Neural progenitor cell (in vitro differentiated cells): ENCODE measurements around the gene SENP1. TPM values are rescaled to one million over a fixed set of nuclear protein-coding genes. Genes with fewer than 3 reads are reported as not detected.
"Not testable (repeated sequence)": the region's sequence is repeated elsewhere in the genome, so short reads cannot be mapped to it uniquely, and the experiment has no call there.

Experiments
- DNase-seq: peaks from one replicate; pipeline ENCODE4 v3.0.0-alpha.2; 2016; ENCODE audit warnings: low spot score
- H2AFZ ChIP-seq: fragments of 200-600 bp; sonication (generic); replicated peaks from 2 replicates; pipeline ENCODE4 v1.6.1; 2016; ENCODE audit warnings: antibody characterized with exemption
- H3F3A ChIP-seq: fragments of 200-600 bp; sonication (generic); 2 replicates; pipeline ENCODE4 v1.6.1; 2016; ENCODE audit warnings: antibody characterized with exemption, low read depth
- H3K27ac ChIP-seq: fragments of 200-600 bp; sonication (generic); 2 replicates; pipeline ENCODE4 v1.5.1; 2016; ENCODE audit warnings: mild to moderate bottlenecking
- H3K27me3 ChIP-seq: fragments of 200-600 bp; sonication (generic); 2 replicates; pipeline ENCODE4 v1.6.1; 2016; ENCODE audit warnings: mild to moderate bottlenecking, moderate library complexity
- H3K36me3 ChIP-seq: fragments of 200-600 bp; sonication (generic); 2 replicates; pipeline ENCODE4 v1.5.1; 2016
- H3K4me1 ChIP-seq: fragments of 200-600 bp; sonication (generic); 2 replicates; pipeline ENCODE4 v1.6.1; 2016; ENCODE audit warnings: mixed run types
- H3K4me2 ChIP-seq: fragments of 200-600 bp; sonication (generic); 2 replicates; pipeline ENCODE4 v1.6.1; 2016
- H3K4me3 ChIP-seq: fragments of 200-600 bp; sonication (generic); 2 replicates; pipeline ENCODE4 v1.5.1; 2016
- H3K79me2 ChIP-seq: fragments of 200-600 bp; sonication (generic); 2 replicates; pipeline ENCODE4 v1.6.1; 2016; ENCODE audit warnings: low read depth
- H3K9ac ChIP-seq: fragments of 200-600 bp; sonication (generic); 2 replicates; pipeline ENCODE4 v1.6.1; 2016
- H3K9me3 ChIP-seq: fragments of 200-600 bp; sonication (generic); 2 replicates; pipeline ENCODE4 v1.5.1; 2016; ENCODE audit warnings: low read depth
- H4K20me1 ChIP-seq: fragments of 200-600 bp; sonication (generic); 2 replicates; pipeline ENCODE4 v1.6.1; 2016; ENCODE audit warnings: low read depth
- H3K27ac Mint-ChIP-seq: 3 replicates; pipeline ENCODE4 v1.8.0; 2021; ENCODE audit warnings: mixed read lengths
- H3K27me3 Mint-ChIP-seq: 2 replicates; pipeline ENCODE4 v1.8.0; 2022; ENCODE audit warnings: low read depth, mild to moderate bottlenecking, inconsistent platforms, moderate library complexity, mixed read lengths; ENCODE audit not compliant: insufficient read depth
- H3K36me3 Mint-ChIP-seq: 3 replicates; pipeline ENCODE4 v1.8.0; 2021; ENCODE audit warnings: mixed read lengths
- H3K4me1 Mint-ChIP-seq: 3 replicates; pipeline ENCODE4 v1.8.0; 2021; ENCODE audit warnings: mixed read lengths
- H3K4me3 Mint-ChIP-seq: 3 replicates; pipeline ENCODE4 v1.8.0; 2021; ENCODE audit warnings: mild to moderate bottlenecking, moderate library complexity, mixed read lengths
- H3K9me3 Mint-ChIP-seq: 3 replicates; pipeline ENCODE4 v1.8.0; 2020; ENCODE audit warnings: mixed read lengths
- EZH2 ChIP-seq: fragments of 200-600 bp; sonication (generic); IDR thresholded peaks from 2 replicates; pipeline ENCODE4 v1.6.1; 2017; ENCODE audit warnings: antibody characterized with exemption, mild to moderate bottlenecking, moderate library complexity
- EZH2phosphoT487 ChIP-seq: fragments of 200-600 bp; sonication (generic); IDR thresholded peaks from 2 replicates; pipeline ENCODE4 v1.6.1; 2017; ENCODE audit warnings: antibody characterized with exemption
- total RNA-seq: library from RNA; depleted of rRNA; stranded (reverse); fragments of >200 nt; gene quantifications from 2 replicates; pipeline ENCODE4 v1.2.3, GENCODE V29; 2015; ENCODE audit warnings: low replicate concordance
- TF ChIP-seq, protein P1 (sequence below): fragments of 200-600 bp; sonication (generic); IDR thresholded peaks from 2 replicates; pipeline ENCODE4 v1.5.1; 2017; ENCODE audit warnings: antibody characterized with exemption, mild to moderate bottlenecking

SENP1 gene
- total RNA-seq, 1 donor from 2014 or later: 89.9 TPM

DNA sequence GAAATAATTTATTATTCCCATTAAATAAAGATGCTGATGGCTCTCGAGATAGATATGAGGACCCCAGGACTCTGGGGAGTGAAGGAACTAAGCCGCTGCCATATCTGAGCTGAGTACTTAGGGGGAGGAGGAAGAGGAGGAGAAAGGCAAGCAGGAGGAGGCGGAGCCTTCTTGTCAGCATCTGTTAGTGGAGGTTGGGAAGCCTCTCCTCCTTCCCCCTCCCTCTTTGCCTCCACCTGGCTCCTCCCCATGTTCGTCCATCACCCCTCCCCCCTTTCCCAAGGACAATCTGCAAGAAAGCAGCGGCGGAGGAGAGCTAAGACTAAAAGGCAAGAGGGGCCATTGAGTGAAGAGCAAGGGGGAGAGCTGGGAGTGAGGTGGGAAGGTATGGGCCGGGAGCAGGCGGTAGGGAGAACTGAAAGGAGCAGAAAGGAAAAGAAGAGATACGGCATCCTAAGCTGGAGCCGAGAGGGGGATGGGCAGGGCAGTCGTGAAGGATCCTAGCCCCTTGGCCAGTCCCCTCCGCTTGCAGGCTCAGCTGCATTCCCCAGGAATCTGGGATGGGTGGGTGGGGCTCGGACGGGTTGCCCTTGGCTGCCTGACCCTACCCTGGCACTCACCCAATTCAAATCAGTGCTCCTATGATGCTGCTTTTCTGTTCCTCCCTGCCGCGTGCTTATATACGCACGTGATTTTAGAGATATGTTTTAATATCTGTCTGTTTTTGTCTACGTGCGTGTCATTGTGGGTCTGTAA lies 13.4 kb upstream of the SENP1 start, which contains the start of gene PFKM:
TSS of gene PFKM (plus strand) at position 287 of the 756 bp plus-strand sequence. CDS start 3,411 bp downstream, outside the sequence.
- H3K9ac ChIP-seq: no peak within 1 kb of the TSS
- H3K4me3 ChIP-seq: peak within 1 kb of the TSS; percentile 77
- no peaks in the 10 kb centered on the region for H3K9me3 ChIP-seq
- Mint-ChIP-seq H3K27me3 (peaks cover 7% of the 10 kb centered on the region), H3K27ac (peak within 1 kb of the TSS; percentile 81), H3K4me1 (peaks cover 38% of the 10 kb centered on the region), H3K4me3 (peak within 1 kb of the TSS; percentile 94), H3K36me3 (peaks cover 12% of the 10 kb centered on the region), H3K9me3 (no peaks in the 10 kb centered on the region)
- peaks cover 34% of the 10 kb centered on the region for H4K20me1 ChIP-seq
- H3K4me1 ChIP-seq: peaks cover 39% of the 10 kb centered on the region
- peaks cover 43% of the 10 kb centered on the region for H3K79me2 ChIP-seq
- H3K27ac ChIP-seq: peak within 1 kb of the TSS; percentile 70
- peaks cover 7% of the 10 kb centered on the region for H3K36me3 ChIP-seq
- DNase-seq: peak; percentile 95
- peaks cover 3% of the 10 kb centered on the region for H3K27me3 ChIP-seq
- H3F3A ChIP-seq: peaks cover 27% of the 10 kb centered on the region
- peak within 1 kb of the TSS; percentile 89 for H3K4me2 ChIP-seq
- H2AFZ ChIP-seq: peak within 1 kb of the TSS; percentile 48
- TF ChIP-seq, protein P1, sequence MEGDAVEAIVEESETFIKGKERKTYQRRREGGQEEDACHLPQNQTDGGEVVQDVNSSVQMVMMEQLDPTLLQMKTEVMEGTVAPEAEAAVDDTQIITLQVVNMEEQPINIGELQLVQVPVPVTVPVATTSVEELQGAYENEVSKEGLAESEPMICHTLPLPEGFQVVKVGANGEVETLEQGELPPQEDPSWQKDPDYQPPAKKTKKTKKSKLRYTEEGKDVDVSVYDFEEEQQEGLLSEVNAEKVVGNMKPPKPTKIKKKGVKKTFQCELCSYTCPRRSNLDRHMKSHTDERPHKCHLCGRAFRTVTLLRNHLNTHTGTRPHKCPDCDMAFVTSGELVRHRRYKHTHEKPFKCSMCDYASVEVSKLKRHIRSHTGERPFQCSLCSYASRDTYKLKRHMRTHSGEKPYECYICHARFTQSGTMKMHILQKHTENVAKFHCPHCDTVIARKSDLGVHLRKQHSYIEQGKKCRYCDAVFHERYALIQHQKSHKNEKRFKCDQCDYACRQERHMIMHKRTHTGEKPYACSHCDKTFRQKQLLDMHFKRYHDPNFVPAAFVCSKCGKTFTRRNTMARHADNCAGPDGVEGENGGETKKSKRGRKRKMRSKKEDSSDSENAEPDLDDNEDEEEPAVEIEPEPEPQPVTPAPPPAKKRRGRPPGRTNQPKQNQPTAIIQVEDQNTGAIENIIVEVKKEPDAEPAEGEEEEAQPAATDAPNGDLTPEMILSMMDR: no peak
- TF ChIP-seq EZH2phosphoT487 (no peak), EZH2 (no peak)

DNA sequence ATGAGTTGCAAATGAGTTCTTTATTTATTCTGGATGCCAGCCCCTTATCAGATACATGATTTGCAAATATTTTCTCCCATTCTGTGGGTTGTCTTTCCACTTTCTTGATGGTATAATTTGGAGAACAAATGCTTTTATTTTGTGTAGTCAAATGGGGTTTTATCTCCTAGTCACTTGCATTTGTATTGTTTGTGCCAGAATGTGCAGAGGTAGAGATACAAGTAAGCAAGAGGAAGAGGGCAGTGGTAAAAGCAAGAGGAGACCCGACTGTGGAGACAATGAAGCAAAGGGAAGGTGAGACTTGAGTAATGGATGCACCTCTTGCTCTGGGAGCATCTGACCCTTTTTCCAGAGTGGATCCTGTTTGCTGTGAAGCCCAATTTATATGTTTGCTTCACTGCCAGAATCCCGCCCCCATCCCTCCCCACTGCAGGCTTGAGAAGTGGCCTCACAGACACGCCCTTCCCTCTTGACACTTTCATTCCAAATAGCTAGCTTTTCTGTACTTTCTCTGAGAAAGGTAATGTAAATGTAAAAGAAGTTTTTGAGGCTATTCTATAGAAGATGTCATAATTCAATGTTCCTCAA lies 12.5 kb upstream of the SENP1 start:
- Histone ChIP-seq H3F3A (peaks cover 27% of the 10 kb centered on the region), H3K4me2 (peak overlapping the region; percentile 89), H3K9me3 (no peaks in the 10 kb centered on the region), H3K79me2 (peaks cover 37% of the 10 kb centered on the region), H3K27ac (no peak overlapping the region), H3K36me3 (peaks cover 1% of the 10 kb centered on the region), H3K9ac (no peak overlapping the region), H2AFZ (peak overlapping the region; percentile 48), H3K4me1 (peaks cover 39% of the 10 kb centered on the region), H3K4me3 (peak overlapping the region; percentile 77), H3K27me3 (peaks cover 3% of the 10 kb centered on the region), H4K20me1 (peaks cover 32% of the 10 kb centered on the region)
- TF ChIP-seq EZH2phosphoT487 (no peak), EZH2 (no peak)
- TF ChIP-seq, protein P1: no peak
- Mint-ChIP-seq H3K4me1 (peaks cover 37% of the 10 kb centered on the region), H3K36me3 (peaks cover 7% of the 10 kb centered on the region), H3K4me3 (peak overlapping the region; percentile 94), H3K9me3 (no peaks in the 10 kb centered on the region), H3K27ac (peak overlapping the region; percentile 81), H3K27me3 (peaks cover 7% of the 10 kb centered on the region)
- DNase-seq: no peak

- H3K4me2 ChIP-seq: no peak overlapping the region
Measured at GRCh38 chr12:48115957-48116356, 10.1 kb upstream of the SENP1 start.

GRCh38 chr12:48111312-48111693 lies 5.4 kb upstream of the SENP1 start:
- H3K4me1 ChIP-seq, H3K4me3 Mint-ChIP-seq: not testable (repeated sequence)
- H3K27me3 ChIP-seq: peaks cover 37% of the 10 kb centered on the region

More at GRCh38 chr12:48115957-48116356, 10.1 kb upstream of the SENP1 start:
- no peaks in the 10 kb centered on the region for H3K9me3 ChIP-seq
- no peak overlapping the region for H3K4me3 Mint-ChIP-seq
- H3K79me2 ChIP-seq: peaks cover 15% of the 10 kb centered on the region
- H3K27ac Mint-ChIP-seq: no peak overlapping the region
- TF ChIP-seq EZH2phosphoT487: no peak
- TF ChIP-seq, protein P1: no peak
- TF ChIP-seq EZH2: no peak
- no peak overlapping the region for H3K9ac ChIP-seq
- peaks cover 10% of the 10 kb centered on the region for H4K20me1 ChIP-seq
- H3K36me3 ChIP-seq: no peaks in the 10 kb centered on the region
- H3K27me3 Mint-ChIP-seq: no peaks in the 10 kb centered on the region
- H3K36me3 Mint-ChIP-seq: no peaks in the 10 kb centered on the region
- peaks cover 12% of the 10 kb centered on the region for H3F3A ChIP-seq
- peaks cover 18% of the 10 kb centered on the region for H3K4me1 ChIP-seq
- H3K4me1 Mint-ChIP-seq: peaks cover 19% of the 10 kb centered on the region
- no peak for DNase-seq
- no peak overlapping the region for H3K27ac ChIP-seq
- peaks cover 7% of the 10 kb centered on the region for H3K27me3 ChIP-seq
- H2AFZ ChIP-seq: no peak overlapping the region
- no peaks in the 10 kb centered on the region for H3K9me3 Mint-ChIP-seq
- H3K4me3 ChIP-seq: no peak overlapping the region

More at GRCh38 chr12:48111312-48111693, 5.4 kb upstream of the SENP1 start:
- not testable (repeated sequence) for H3K4me2 ChIP-seq, H3K4me3 ChIP-seq, H3K27ac ChIP-seq, DNase-seq, H3K9ac ChIP-seq, H3K36me3 ChIP-seq, H2AFZ ChIP-seq, H3F3A ChIP-seq, H3K9me3 Mint-ChIP-seq, H3K27me3 Mint-ChIP-seq, H3K27ac Mint-ChIP-seq, H4K20me1 ChIP-seq, H3K36me3 Mint-ChIP-seq, H3K79me2 ChIP-seq, H3K9me3 ChIP-seq
- peaks cover 13% of the 10 kb centered on the region for H3K4me1 Mint-ChIP-seq
